BE2C (cell line): ENCODE results near the gene CRB2.
"Not testable (repeated sequence)": the region's sequence is repeated elsewhere in the genome, so short reads cannot be mapped to it uniquely, and the experiment has no call there.

ENCODE experiments used
- DNase-seq: peaks from one replicate; pipeline ENCODE4 v3.0.0-alpha.2; 2020
- H3K27me3 ChIP-seq: fragments of 250-450 bp; sonication (Bioruptor Pico); 2 replicates; pipeline ENCODE4 v1.5.1; 2020; ENCODE audit warnings: mild to moderate bottlenecking
- H3K36me3 ChIP-seq: fragments of 250-450 bp; sonication (Bioruptor Pico); 2 replicates; pipeline ENCODE4 v1.5.1; 2020; ENCODE audit warnings: mild to moderate bottlenecking
- H3K4me1 ChIP-seq: fragments of 250-450 bp; sonication (Bioruptor Pico); 2 replicates; pipeline ENCODE4 v1.5.1; 2020
- H3K4me3 ChIP-seq: 2 replicates; pipeline ENCODE4 v1.5.1; 2011; ENCODE audit warnings: low read depth, low read length
- H3K9me3 ChIP-seq: fragments of 250-450 bp; sonication (Bioruptor Pico); 2 replicates; pipeline ENCODE4 v1.5.1; 2020
- TF ChIP-seq, protein P1 (sequence below): IDR thresholded peaks from 2 replicates; pipeline ENCODE4 v1.5.1; 2012; ENCODE audit warnings: mild to moderate bottlenecking, low read depth, low read length

CRB2 gene

DNA sequence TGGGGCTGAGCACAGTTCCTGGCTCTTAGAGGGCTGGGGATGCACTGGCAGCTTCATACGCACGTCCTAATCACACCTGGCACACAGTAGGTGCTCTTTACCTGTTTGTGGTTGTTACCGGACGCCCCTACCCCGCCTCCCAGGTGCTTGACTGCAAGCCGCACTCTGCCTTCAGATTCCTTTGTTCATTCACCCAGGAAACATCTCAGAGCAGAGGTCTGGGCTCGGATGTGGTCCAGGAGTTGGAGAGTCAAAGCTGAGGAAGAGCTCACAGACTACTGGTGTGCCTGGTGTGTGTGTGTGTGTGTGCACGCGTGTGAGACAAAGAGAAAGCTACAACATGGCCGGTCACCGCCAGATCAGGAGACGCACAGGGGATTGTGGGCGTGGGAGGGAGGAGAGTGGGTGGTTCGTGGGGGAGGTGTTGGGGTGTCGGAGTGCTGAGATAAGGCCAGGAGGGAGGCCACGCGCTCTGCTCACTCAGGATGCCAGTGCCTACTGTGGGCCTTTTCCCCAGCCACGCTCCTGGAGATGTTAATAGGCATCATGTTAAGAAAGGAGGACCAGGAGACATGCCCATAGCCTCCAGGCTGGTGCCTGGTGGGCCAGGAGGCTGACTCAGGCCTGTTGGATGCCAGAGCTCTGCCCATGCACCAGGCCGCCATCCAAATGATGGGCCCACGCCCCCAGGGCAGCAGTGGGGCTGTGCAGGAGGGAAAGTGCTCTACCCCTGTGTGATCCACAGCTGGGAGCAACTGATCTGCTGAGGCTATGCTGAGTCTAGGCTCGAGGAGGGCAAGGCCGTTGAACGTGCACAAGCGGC, 39.9 kb downstream of the CRB2 start:
- Histone ChIP-seq H3K4me1 (peaks cover 8% of the 10 kb centered on the region), H3K9me3 (no peaks in the 10 kb centered on the region), H3K27me3 (no peaks in the 10 kb centered on the region), H3K4me3 (no peak overlapping the region), H3K36me3 (no peaks in the 10 kb centered on the region)
- DNase-seq = no peak
- TF ChIP-seq, protein P1, sequence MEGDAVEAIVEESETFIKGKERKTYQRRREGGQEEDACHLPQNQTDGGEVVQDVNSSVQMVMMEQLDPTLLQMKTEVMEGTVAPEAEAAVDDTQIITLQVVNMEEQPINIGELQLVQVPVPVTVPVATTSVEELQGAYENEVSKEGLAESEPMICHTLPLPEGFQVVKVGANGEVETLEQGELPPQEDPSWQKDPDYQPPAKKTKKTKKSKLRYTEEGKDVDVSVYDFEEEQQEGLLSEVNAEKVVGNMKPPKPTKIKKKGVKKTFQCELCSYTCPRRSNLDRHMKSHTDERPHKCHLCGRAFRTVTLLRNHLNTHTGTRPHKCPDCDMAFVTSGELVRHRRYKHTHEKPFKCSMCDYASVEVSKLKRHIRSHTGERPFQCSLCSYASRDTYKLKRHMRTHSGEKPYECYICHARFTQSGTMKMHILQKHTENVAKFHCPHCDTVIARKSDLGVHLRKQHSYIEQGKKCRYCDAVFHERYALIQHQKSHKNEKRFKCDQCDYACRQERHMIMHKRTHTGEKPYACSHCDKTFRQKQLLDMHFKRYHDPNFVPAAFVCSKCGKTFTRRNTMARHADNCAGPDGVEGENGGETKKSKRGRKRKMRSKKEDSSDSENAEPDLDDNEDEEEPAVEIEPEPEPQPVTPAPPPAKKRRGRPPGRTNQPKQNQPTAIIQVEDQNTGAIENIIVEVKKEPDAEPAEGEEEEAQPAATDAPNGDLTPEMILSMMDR = no peak

DNA sequence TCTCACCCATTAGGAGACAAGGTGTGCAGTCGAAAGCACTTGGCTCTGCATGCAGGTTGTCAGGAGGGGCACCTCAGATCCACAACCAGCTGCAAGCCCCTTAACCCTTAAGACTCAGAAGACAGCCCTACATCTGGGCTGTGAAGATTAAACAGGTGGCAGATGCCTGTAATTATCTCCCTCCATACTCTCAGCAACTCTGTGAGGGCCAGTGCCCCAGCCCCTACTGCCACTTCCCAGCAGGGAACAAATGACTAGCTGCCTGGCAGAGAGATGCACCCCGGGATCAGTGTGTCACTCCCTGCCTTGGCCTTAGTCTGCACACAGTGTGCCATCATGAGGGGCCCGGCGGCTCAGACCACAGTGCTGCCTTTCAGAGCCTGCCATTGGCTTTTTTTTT, 42.0 kb downstream of the CRB2 start:
- Histone ChIP-seq H3K36me3 (no peaks in the 10 kb centered on the region), H3K4me1 (peaks cover 8% of the 10 kb centered on the region), H3K9me3 (no peaks in the 10 kb centered on the region), H3K4me3 (no peak overlapping the region), H3K27me3 (no peaks in the 10 kb centered on the region)
- TF ChIP-seq, protein P1 = no peak
- DNase-seq = no peak

DNA sequence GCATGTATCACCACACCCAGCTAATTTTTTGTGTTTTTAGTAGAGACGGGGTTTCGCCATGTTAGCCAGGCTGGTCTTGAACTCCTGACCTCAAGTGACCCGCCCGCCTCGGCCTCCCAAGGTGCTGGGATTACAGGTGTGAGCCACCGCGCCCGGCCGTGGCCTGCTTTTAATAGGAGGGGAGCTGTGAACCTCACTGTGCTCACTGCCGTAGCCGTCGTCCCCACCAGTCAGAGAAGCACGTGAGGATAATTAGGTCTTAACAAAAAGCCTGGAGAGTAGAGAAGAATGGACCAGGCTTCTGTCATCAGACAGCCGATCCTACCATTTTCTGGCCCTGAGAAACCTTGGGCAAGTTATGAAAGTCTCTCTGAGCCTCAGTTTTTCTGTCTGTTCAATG, 42.9 kb downstream of the CRB2 start:
- not testable (repeated sequence) for H3K4me1 ChIP-seq

DNA sequence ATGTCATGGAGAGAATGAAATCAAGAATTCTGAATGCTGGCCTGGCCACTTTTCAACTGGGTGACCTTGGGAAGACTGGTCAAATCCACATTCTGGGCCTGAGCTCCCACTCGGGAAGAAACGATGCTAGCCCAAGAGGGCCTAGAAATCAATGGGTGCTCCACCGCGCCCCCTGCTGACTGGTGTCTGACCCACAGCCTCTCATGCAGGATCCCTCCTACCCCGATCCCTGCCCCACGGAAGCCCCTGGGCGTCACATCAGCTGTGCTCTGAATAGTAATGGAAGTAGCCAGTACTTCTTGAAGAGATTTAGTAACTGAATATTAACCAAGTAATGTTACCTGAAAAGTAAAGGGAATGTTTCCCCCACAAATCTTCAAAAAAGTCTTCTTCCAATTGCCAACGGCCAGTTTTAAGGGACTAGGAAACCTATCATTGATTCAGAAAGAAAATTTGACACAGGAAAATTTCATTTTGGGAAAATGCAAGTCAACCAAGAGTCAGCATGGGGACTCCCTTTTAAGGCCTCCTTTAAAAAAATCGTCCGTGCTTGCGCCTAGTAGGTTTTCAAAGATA, 43.9 kb downstream of the CRB2 start:
- TF ChIP-seq, protein P1 = peak; percentile 64
- peak; percentile 55 for DNase-seq
- H3K4me3 ChIP-seq = no peak overlapping the region
- H3K27me3 ChIP-seq = no peaks in the 10 kb centered on the region
- H3K36me3 ChIP-seq = no peaks in the 10 kb centered on the region
- no peaks in the 10 kb centered on the region for H3K9me3 ChIP-seq
- peaks cover 3% of the 10 kb centered on the region for H3K4me1 ChIP-seq

More for the DNA sequence above, 42.9 kb downstream of the CRB2 start:
- H3K27me3 ChIP-seq, DNase-seq, H3K9me3 ChIP-seq, H3K4me3 ChIP-seq, H3K36me3 ChIP-seq: not testable (repeated sequence)

DNA sequence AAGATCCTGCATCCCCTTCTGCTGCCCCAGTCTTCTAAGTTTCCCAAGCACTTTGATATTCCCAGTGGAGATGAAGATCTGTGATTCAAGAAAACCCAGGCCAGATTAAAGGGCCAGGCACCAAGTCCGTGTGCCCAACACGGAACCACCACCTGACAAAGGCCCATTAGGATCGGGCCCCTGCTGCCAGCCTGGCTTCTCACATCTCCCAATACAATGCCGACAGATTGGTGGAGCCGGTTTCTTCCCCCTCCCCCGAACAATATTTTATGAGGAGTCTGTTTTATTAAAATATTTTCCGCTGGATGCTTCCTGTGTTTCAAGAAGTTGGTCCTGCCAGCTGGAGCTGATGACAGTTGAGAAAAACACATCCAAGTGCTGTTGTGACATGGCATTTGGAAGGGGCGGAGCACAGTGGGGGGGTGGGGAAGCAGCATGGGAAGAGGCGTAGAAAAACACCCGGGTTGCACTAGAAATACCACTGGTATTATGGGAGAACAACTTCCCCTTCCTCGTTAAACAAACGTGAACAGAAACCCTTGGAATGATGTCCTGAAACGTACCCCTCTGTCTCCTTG, 45.0 kb downstream of the CRB2 start:
- no peak for DNase-seq
- no peaks in the 10 kb centered on the region for H3K36me3 ChIP-seq

DNA sequence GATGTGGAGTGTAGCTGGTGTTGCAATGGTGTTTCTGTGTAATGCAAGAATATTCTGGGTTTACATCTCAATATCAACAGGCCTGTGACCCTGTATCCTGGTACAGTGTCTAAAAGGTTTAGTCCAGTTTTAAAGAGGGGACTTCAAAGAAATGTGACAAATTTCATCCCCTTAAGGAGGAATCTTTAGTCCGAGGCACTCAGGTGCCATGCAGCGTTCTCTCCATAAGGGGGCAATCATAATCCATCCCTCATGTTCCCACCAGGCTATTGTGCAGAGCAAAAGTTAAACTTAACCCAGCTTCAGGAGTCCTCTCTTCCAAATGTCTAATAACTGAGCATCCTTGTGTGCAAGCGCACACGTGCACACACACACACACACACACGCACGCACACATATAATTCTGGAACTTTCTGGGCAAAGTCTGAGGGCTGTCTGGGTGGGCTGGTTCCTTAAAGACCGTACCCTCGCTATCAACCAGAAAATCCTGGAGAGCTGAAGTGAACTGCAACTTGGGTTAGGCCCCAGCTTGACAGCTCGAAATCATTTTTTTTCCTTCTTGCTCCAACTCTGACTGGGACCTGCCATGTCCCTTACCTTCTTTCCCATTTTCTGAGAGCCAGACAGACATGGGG, 46.0 kb downstream of the CRB2 start:
- Histone ChIP-seq H3K4me3 (no peak overlapping the region), H3K4me1 (peaks cover 6% of the 10 kb centered on the region), H3K27me3 (no peaks in the 10 kb centered on the region), H3K9me3 (no peaks in the 10 kb centered on the region), H3K36me3 (no peaks in the 10 kb centered on the region)
- DNase-seq = peak; percentile 52
- TF ChIP-seq, protein P1 = peak; percentile 98

More for the DNA sequence above, 45.0 kb downstream of the CRB2 start:
- Histone ChIP-seq H3K4me3 (no peak overlapping the region), H3K27me3 (no peaks in the 10 kb centered on the region), H3K9me3 (no peaks in the 10 kb centered on the region), H3K4me1 (no peaks in the 10 kb centered on the region)
- TF ChIP-seq, protein P1 = no peak
